ENCODE measurements around the gene CSF1. TPM values are rescaled to one million over a fixed set of nuclear protein-coding genes. Genes with fewer than 3 reads are reported as not detected.
"Not testable (repeated sequence)": the region's sequence is repeated elsewhere in the genome, so short reads cannot be mapped to it uniquely, and the experiment has no call there.

The CSF1 gene
- total and polyA plus RNA-seq, 4 experiments from 2014 or later: 5.0 to 13.9 (median 11.4) TPM

DNA sequence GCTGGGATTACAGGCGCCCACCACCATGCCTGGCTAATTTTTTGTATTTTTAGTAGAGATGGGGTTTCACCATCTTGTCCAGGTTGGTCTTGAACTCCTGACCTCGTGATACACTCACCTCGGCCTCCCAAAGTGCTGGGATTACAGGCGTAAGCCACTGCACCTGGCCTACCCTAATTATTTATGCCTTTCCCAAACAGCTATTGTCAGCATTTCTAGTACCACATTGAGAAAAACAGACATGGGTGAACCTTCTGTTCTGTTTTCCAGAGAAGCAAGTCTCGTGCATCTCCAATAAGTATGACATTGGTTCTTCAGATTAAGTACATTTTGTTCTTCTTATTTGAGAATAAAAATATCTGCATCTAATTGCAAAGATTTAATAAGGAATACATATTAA, 40.9 kb downstream of the CSF1 start:
- H3K4me3 Mint-ChIP-seq; POLR2A ChIA-PET (ENCODE audit: partially characterized antibody); H3K9me3 Mint-ChIP-seq; H3K36me3 Mint-ChIP-seq; DNase-seq; H3K27me3 Mint-ChIP-seq; H3K27ac Mint-ChIP-seq; H3K9me3 ChIP-seq (ENCODE audit: control insufficient read depth in 1 of 2, low read length in 2 of 2); H3K4me3 ChIP-seq (ENCODE audit: low read length in 2 of 2); H3K27ac ChIP-seq (ENCODE audit: low read depth, low read length); H3K27me3 ChIP-seq (ENCODE audit: insufficient read depth, low read length); intact Hi-C loops (cut with micrococcal nuclease); H3K4me1 ChIP-seq (ENCODE audit: insufficient read depth, low read length); H3K4me1 Mint-ChIP-seq; H3K36me3 ChIP-seq (ENCODE audit: insufficient read depth, low read length); CTCF ChIA-PET (ENCODE audit: partially characterized antibody): not testable (repeated sequence)

DNA sequence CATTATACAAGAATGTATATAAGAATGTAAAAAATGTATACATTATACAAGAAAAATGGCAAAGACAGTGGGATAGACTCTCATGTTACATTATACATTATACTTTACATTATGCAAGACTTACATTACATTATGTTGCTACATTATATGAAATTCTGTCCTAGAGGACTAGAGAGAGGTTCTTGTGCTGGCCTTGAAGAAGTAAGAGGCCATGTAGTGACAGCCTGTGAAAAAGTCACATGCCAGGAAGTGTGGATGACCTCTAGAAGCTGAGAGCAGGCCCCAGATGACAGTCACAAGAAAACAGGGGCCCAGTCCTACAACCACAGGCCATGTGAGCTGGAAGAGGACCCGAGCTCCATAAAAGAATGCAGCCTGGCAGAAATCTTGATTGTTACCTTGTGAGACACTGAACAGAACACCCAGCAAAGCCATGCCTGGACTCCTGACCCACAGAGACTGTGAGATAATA, 43.4 kb downstream of the CSF1 start:
- POLR2A ChIA-PET (ENCODE audit: partially characterized antibody): no interaction called here
- H3K9me3 ChIP-seq (ENCODE audit: control insufficient read depth in 1 of 2, low read length in 2 of 2): no peaks in the 10 kb centered on the region
- no peak overlapping the region for H3K27ac Mint-ChIP-seq

DNA sequence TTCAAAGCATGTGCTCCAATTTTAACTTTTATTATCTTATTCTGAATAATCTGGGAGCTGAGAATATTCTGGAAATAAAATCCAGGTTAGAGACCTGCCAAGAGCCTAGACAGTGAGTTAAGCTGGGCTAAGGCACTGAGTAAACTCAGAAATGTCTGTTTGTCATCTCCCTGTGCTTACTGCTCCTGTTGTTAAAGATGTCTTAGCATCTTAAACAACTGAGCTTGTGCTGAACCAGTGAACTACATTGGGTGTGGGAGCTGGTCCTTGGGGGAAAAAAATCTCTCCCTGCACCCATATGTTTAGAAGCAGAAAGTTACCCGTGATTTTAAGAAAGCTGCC, 49.0 kb downstream of the CSF1 start:
- peaks cover 0 to 10% of the 10 kb centered on the region in 2 donors for H3K27me3 Mint-ChIP-seq
- no peaks in the 10 kb centered on the region for H3K36me3 Mint-ChIP-seq
- POLR2A ChIA-PET (ENCODE audit: partially characterized antibody): no interaction called here
- H3K4me3 Mint-ChIP-seq: no peak overlapping the region
- Histone ChIP-seq H3K4me1 (ENCODE audit: insufficient read depth, low read length) (no peaks in the 10 kb centered on the region), H3K27ac (ENCODE audit: low read depth, low read length) (no peak overlapping the region), H3K9me3 (ENCODE audit: control insufficient read depth in 1 of 2, low read length in 2 of 2) (no peaks in the 10 kb centered on the region), H3K4me3 (ENCODE audit: low read length in 2 of 2) (no peak overlapping the region), H3K36me3 (ENCODE audit: insufficient read depth, low read length) (no peaks in the 10 kb centered on the region), H3K27me3 (ENCODE audit: insufficient read depth, low read length) (no peaks in the 10 kb centered on the region)
- no peak for DNase-seq
- H3K9me3 Mint-ChIP-seq: no peaks in the 10 kb centered on the region
- CTCF ChIA-PET (ENCODE audit: partially characterized antibody): interaction anchor here (2.0 to 2.2 kb wide), 2 partner anchors 25 to 169 kb away, joined by 6 to 8 read pairs; partner anchors contain the start of gene AHCYL1
- H3K4me1 Mint-ChIP-seq: peaks cover 0 to 3% (median 0%) of the 10 kb centered on the region in 4 donors
- intact Hi-C loops (cut with micrococcal nuclease): no loop called here
- no peak overlapping the region for H3K27ac Mint-ChIP-seq

More for the DNA sequence above, 43.4 kb downstream of the CSF1 start:
- H3K27ac ChIP-seq (ENCODE audit: low read depth, low read length): no peak overlapping the region
- H3K9me3 Mint-ChIP-seq: no peaks in the 10 kb centered on the region
- H3K4me3 ChIP-seq (ENCODE audit: low read length in 2 of 2): no peak overlapping the region
- DNase-seq: no peak
- no peaks in the 10 kb centered on the region for H3K4me1 ChIP-seq (ENCODE audit: insufficient read depth, low read length)
- CTCF ChIA-PET (ENCODE audit: partially characterized antibody): interaction anchor here (1.1 kb wide), 1 partner anchor 180 kb away, joined by 3 read pairs; no protein-coding TSS in a partner anchor
- H3K36me3 ChIP-seq (ENCODE audit: insufficient read depth, low read length): no peaks in the 10 kb centered on the region
- no peak overlapping the region for H3K4me3 Mint-ChIP-seq
- intact Hi-C loops (cut with micrococcal nuclease): no loop called here
- no peaks in the 10 kb centered on the region for H3K27me3 ChIP-seq (ENCODE audit: insufficient read depth, low read length)
- H3K4me1 Mint-ChIP-seq: no peaks in the 10 kb centered on the region
- H3K36me3 Mint-ChIP-seq: no peaks in the 10 kb centered on the region
- no peaks in the 10 kb centered on the region for H3K27me3 Mint-ChIP-seq

DNA sequence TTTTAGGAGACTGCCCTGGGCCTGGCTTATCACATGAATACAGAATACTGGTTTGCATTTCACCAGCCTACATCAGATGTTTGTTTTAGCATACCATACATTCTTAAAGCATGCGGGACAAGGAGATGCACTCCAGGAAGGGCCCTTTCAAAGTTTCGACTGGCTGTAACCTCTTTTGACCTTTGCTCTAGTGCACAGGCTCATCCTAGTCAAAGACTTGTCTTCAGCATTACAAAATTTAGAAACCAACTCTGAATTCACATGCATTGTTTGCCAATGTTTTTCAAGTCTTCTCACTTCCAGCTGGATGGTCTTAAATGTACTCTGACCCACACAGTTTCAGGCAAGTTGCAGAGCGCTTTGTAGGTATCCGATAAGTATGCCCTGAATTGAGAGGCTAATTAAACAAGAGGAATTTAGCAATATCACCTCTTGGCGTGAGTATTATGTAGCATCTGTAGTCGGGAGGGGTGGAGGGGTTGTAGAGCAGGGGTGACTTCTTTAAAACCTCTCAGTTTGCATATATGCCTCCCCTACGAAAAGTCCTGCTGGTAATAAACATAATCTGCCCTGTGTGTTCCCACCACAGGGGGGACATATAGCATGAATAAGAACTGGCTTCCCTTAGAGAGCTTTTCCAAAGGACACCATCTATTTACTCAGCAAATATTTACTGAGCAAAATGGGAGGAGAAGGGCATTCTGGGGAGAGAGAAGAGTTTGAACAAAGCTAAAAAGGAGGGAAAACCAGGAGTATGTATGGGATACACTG, 49.5 kb downstream of the CSF1 start:
- no peak overlapping the region for H3K4me3 Mint-ChIP-seq
- ChIA-PET POLR2A (ENCODE audit: partially characterized antibody) (no interaction called here), CTCF (ENCODE audit: partially characterized antibody) (interaction anchor here (2.0 to 2.2 kb wide), 2 partner anchors 24 to 170 kb away, joined by 6 to 8 read pairs; partner anchors contain the start of gene AHCYL1)
- peaks cover under 1 to 10% of the 10 kb centered on the region in 2 donors for H3K27me3 Mint-ChIP-seq
- Histone ChIP-seq H3K9me3 (ENCODE audit: control insufficient read depth in 1 of 2, low read length in 2 of 2) (no peaks in the 10 kb centered on the region), H3K36me3 (ENCODE audit: insufficient read depth, low read length) (no peaks in the 10 kb centered on the region), H3K27ac (ENCODE audit: low read depth, low read length) (no peak overlapping the region), H3K27me3 (ENCODE audit: insufficient read depth, low read length) (no peaks in the 10 kb centered on the region), H3K4me3 (ENCODE audit: low read length in 2 of 2) (no peak overlapping the region), H3K4me1 (ENCODE audit: insufficient read depth, low read length) (no peaks in the 10 kb centered on the region)
- peaks cover 0 to 3% (median 0%) of the 10 kb centered on the region in 8 donors for H3K9me3 Mint-ChIP-seq
- intact Hi-C loops (cut with micrococcal nuclease): no loop called here
- peaks cover 0 to 3% (median 0%) of the 10 kb centered on the region in 4 donors for H3K4me1 Mint-ChIP-seq
- no peak for DNase-seq
- no peak overlapping the region for H3K27ac Mint-ChIP-seq
- no peaks in the 10 kb centered on the region for H3K36me3 Mint-ChIP-seq

DNA sequence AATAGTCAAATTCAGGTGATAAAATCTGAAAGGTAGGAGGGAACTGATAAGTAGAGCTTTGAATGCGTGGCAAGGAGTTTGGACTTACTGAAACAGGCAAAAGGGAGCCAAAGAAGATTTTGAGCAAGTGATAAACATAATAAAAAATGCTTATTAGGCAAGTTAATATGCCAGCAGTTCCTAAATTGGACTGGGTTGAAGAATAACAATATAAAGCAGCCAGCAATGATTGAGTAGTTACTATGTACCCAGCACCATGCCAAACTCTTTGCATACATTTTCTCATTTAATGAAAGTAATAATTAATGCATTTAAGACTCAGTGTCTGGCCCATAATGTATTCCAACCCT, 50.1 kb downstream of the CSF1 start:
- Histone ChIP-seq H3K9me3 (ENCODE audit: control insufficient read depth in 1 of 2, low read length in 2 of 2) (no peaks in the 10 kb centered on the region), H3K27ac (ENCODE audit: low read depth, low read length) (no peak overlapping the region), H3K4me1 (ENCODE audit: insufficient read depth, low read length) (no peaks in the 10 kb centered on the region), H3K27me3 (ENCODE audit: insufficient read depth, low read length) (no peaks in the 10 kb centered on the region), H3K4me3 (ENCODE audit: low read length in 2 of 2) (no peak overlapping the region), H3K36me3 (ENCODE audit: insufficient read depth, low read length) (no peaks in the 10 kb centered on the region)
- no peaks in the 10 kb centered on the region for H3K36me3 Mint-ChIP-seq
- ChIA-PET CTCF (ENCODE audit: partially characterized antibody) (no interaction called here), POLR2A (ENCODE audit: partially characterized antibody) (no interaction called here)
- no peak overlapping the region for H3K27ac Mint-ChIP-seq
- no peak overlapping the region for H3K4me3 Mint-ChIP-seq
- H3K4me1 Mint-ChIP-seq: peaks cover 0 to 3% (median 0%) of the 10 kb centered on the region in 4 donors
- intact Hi-C loops (cut with micrococcal nuclease): no loop called here
- no peak for DNase-seq
- H3K9me3 Mint-ChIP-seq: peaks cover 0 to 7% (median 0%) of the 10 kb centered on the region in 8 donors
- H3K27me3 Mint-ChIP-seq: peaks cover 3 to 10% of the 10 kb centered on the region in 2 donors

DNA sequence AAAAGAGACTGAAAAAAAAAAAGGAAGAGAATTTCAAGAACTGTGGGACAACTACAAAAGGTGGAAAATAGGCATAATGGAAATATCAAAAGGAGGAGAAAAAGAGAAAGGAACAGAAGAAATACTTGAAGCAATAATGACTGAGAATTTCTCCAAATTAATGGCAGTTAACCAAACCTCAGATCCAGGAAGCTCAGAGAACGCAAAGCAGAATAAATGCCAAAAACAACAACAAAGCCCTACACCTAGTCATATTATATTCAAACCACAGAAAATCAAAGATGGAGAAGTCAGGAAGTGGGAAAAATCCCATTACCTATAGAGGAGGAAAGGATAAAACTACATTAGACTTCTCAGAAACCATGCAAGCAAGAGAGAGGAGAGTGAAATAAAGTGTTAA, 53.2 kb downstream of the CSF1 start:
- Mint-ChIP-seq H3K4me3 (no peak overlapping the region), H3K4me1 (peaks cover 0 to 3% (median 0%) of the 10 kb centered on the region in 4 donors), H3K27me3 (peaks cover 3 to 11% of the 10 kb centered on the region in 2 donors), H3K36me3 (no peaks in the 10 kb centered on the region), H3K9me3 (peaks cover 0 to 7% (median 0%) of the 10 kb centered on the region in 8 donors), H3K27ac (no peak overlapping the region)
- ChIA-PET POLR2A (ENCODE audit: partially characterized antibody) (no interaction called here), CTCF (ENCODE audit: partially characterized antibody) (no interaction called here)
- Histone ChIP-seq H3K27me3 (ENCODE audit: insufficient read depth, low read length) (no peaks in the 10 kb centered on the region), H3K27ac (ENCODE audit: low read depth, low read length) (no peak overlapping the region), H3K9me3 (ENCODE audit: control insufficient read depth in 1 of 2, low read length in 2 of 2) (no peaks in the 10 kb centered on the region), H3K4me1 (ENCODE audit: insufficient read depth, low read length) (no peaks in the 10 kb centered on the region), H3K4me3 (ENCODE audit: low read length in 2 of 2) (no peak overlapping the region), H3K36me3 (ENCODE audit: insufficient read depth, low read length) (no peaks in the 10 kb centered on the region)
- no peak for DNase-seq
- intact Hi-C loops (cut with micrococcal nuclease): no loop called here

DNA sequence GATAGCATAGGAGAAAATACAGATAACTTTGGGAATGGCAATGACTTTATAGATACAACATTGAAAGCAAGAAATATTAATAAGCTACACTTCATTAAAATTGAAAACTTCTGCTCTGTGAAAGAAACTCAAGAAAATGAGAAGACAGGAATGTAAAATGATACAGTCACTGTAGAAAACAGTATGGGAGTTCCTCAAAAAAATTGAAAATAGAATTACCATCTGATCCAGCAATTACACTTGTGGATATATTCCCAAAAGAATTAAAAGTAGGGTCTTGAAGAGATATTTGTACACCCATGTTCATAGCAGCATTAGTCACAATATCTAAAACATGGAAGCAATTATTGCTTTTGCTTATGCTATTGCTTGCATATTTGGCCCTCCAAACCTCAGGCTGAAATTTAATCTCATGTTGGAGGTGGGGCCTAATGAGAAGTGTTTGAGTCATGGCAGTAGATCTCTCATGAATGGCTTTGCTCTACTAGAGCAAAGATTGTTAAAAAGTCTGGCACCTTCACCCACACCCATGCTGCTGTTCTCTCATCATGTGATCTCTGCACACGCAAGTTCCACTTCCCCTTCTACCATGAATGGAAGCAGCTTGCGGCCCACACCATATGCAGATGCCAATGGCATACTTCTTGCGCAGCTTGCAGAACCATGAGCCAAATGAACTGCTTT, 58.6 kb downstream of the CSF1 start:
- CTCF ChIA-PET (ENCODE audit: partially characterized antibody): interaction anchor here (0.7 to 1.0 kb wide), 2 partner anchors 15 to 192 kb away, joined by 3 read pairs; partner anchors contain the start of gene AHCYL1
- H3K9me3 ChIP-seq (ENCODE audit: control insufficient read depth in 1 of 2, low read length in 2 of 2): no peaks in the 10 kb centered on the region
- H3K4me1 Mint-ChIP-seq: no peaks in the 10 kb centered on the region
- POLR2A ChIA-PET (ENCODE audit: partially characterized antibody): no interaction called here
- intact Hi-C loops (cut with micrococcal nuclease): no loop called here
- no peaks in the 10 kb centered on the region for H3K27me3 ChIP-seq (ENCODE audit: insufficient read depth, low read length)
- H3K36me3 ChIP-seq (ENCODE audit: insufficient read depth, low read length): no peaks in the 10 kb centered on the region
- H3K36me3 Mint-ChIP-seq: no peaks in the 10 kb centered on the region
- H3K4me1 ChIP-seq (ENCODE audit: insufficient read depth, low read length): no peaks in the 10 kb centered on the region
- no peak overlapping the region for H3K27ac Mint-ChIP-seq
- H3K27ac ChIP-seq (ENCODE audit: low read depth, low read length): no peak overlapping the region
- no peak overlapping the region for H3K4me3 ChIP-seq (ENCODE audit: low read length in 2 of 2)
- peaks cover 0 to 7% (median 0%) of the 10 kb centered on the region in 8 donors for H3K9me3 Mint-ChIP-seq
- DNase-seq: no peak
- H3K4me3 Mint-ChIP-seq: no peak overlapping the region
- peaks cover 3 to 6% of the 10 kb centered on the region in 2 donors for H3K27me3 Mint-ChIP-seq

Data from CD4-positive, alpha-beta memory T cell (primary cell).